HG02840 (cell line): ENCODE results near the gene SIRT4.

Experiments used
- ATAC-seq: cut with Tn5 transposase; IDR thresholded peaks from one replicate; pipeline ENCODE4 v1.9.1; 2021; ENCODE audit warnings: mild to moderate bottlenecking, moderate library complexity, moderate number of reproducible peaks; ENCODE audit not compliant: unreplicated experiment, low FRiP score

SIRT4 gene

GRCh38 chr12:120361506-120362208 lies 59.5 kb downstream of the SIRT4 start:
- no peak for ATAC-seq
